ENCODE results near the gene PROS1. TPM values are rescaled to one million over a fixed set of nuclear protein-coding genes. Genes with fewer than 3 reads are reported as not detected.
"Not testable (repeated sequence)": the region's sequence is repeated elsewhere in the genome, so short reads cannot be mapped to it uniquely, and the experiment has no call there.

Gene PROS1
- total RNA-seq, 2 donors from 2014 or later = 41.1 to 56.0 TPM

DNA sequence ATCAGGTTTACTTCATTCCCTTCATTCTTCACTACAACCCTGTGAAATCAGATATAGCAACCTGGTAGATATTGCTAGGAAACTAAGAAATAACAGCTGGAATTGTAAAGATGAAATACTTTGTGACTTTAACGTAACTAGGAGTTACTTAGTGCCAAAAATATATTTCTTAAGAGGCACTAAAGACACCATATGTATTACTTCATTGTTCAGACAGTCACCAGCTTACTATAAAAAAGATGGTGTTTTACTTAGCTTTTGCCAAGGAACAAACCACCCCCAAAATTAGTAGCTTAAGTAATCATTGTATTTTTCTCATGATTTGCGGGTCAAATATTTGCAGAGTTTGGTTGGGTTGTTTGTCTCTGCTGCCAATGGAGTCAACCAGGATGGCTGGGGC, 62.5 kb downstream of the PROS1 start:
- no peak for DNase-seq
- ATAC-seq = no peak
- intact Hi-C loops (cut with DNase I) = no loop called here

DNA sequence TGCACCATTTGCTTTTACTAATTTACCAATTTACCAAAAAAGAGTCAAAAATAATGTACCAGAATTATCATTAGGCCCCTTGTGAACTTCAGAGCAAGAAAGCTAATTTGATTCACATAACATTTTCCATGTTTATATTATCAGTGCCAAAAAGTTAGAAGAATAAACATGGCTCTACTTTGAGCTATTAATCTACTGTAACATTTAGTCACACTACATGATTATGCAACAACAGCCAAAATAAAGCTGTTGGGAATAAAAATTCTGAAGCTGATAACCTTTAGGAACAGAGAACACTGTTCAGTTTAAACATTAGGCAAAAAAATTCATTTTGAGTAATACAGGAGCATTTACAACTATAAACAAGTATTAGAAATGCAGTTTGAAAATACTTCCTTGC, 63.6 kb downstream of the PROS1 start:
- DNase-seq (no peak), ATAC-seq (no peak)
- intact Hi-C loops (cut with DNase I) = no loop called here

DNA sequence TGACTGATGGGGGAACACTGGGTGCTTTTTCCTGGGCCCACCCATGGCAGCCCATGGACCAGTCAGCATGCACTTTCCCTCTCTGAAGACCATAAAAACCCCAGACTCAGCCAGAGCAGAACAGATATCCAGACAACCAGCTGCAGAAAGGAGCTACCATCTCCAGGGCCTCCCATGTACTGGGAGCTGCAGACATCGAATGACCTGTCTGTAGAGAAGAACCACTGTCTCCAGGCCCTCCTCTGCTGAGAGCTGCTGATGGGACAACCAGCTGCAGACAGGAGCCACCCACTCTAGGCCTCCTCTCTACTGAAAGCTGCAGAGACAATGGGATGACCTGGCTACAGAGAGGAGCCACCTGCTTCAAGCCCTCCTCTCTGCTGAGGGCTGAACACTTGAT, 66.6 kb downstream of the PROS1 start:
- DNase-seq = no peak
- ATAC-seq = no peak
- intact Hi-C loops (cut with DNase I) = loop anchor here in 1 of 2 donors (10.0 kb wide), 1 partner anchor 158 kb away; the partner anchor contains the start of genes DHFR2 and NSUN3

DNA sequence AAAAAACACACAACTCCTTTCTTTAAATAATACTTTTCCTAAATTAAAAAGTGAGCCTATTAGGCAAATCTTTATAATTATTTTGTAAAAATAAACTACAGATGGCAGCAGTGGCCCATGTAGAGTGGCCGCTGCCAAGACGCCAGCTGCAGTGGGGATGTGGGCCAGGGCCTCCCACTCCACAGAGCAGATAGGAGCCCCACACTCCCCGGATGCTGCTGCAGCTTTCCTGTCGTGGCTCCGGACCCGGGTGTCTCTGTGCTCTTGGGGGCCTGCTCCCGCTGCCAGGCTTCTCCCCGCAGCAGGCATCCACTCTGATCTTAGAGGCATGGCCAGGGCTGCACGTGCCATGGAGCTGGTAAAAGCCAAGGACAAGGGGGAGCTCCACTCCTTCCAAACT, 67.5 kb downstream of the PROS1 start:
- intact Hi-C loops (cut with DNase I) = loop anchor here in 1 of 2 donors (10.0 kb wide), 1 partner anchor 159 kb away; the partner anchor contains the start of genes DHFR2 and NSUN3
- DNase-seq = peak; percentile 31

DNA sequence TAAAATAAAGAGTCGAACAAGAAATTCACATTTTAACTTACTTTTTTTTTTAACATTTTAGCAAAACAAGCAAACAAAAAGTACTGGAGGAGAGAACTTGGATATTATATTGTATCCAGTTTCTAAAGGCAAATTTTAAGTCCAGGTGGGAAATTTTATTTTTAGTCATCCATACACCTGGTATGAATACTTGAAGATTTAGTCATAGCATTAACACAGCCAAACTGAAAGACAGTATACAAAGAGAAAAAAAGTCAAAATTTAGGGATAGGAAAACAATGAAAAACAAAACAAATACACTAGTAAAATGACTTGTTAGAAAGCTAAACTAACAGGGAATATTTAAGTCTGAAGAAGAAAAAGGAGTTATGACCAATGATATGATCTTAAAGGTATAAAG, 69.1 kb downstream of the PROS1 start:
- ATAC-seq (no peak), DNase-seq (no peak)
- intact Hi-C loops (cut with DNase I) = loop anchor here in 1 of 2 donors (10.0 kb wide), 1 partner anchor 160 kb away; the partner anchor contains the start of genes DHFR2 and NSUN3

More for the DNA sequence above, 67.5 kb downstream of the PROS1 start:
- ATAC-seq = peak; percentile 84 to 85

DNA sequence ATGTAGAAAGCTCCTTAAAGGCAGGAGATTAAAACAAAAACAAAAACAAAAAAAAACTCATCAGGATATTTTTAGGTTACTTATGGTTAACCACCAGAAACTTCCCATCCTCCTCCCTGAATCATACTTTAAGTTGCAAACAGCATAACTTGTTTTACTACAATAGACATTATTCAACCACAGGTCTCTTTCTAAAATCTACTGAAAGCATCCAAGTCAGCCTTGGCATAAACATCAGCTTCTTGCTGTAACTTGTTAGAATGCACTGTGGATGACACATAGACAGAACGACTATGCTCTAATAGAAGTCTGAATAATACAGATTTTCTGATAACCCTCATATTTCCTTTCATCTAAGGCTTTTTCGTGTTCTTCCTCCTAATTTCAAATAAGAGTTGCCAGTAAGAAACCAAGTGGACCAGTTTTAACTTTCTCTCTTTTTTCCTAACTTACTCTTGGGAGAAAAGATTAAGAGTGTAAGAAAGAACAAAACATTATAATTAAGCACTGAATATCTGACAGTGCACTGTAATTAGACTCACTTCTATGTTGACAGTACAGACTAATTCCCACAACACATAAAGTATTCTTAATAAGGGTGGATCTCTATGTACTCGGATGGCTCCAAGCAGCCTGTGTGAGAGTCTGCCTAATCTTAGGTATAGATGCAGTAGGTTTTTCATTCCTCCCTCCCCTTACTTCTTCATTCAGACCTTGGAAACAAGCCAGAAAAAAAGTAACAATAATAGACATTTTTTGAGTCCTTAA, 95.3 kb downstream of the PROS1 start:
- DNase-seq; ATAC-seq; intact Hi-C loops (cut with DNase I): not testable (repeated sequence)

DNA sequence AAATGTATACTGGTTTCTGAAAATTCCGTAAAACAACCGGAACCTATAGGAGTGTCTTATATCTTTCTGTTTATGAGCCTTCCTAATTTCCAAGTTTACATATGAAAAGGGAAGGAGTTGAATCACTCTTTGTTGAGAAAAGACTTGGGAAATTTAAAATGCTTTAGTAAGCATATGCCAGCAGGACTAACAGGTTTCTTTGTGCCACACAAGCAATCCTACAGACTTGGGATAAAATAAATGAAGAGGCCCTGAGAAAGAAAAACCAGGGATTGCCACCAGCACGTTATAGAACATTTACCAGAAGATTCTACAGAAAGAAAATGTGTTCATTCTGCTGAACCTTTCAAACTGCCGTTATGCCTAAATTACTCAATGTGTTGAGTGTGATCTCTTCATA, 96.3 kb downstream of the PROS1 start:
- intact Hi-C loops (cut with DNase I); ATAC-seq; DNase-seq: not testable (repeated sequence)

DNA sequence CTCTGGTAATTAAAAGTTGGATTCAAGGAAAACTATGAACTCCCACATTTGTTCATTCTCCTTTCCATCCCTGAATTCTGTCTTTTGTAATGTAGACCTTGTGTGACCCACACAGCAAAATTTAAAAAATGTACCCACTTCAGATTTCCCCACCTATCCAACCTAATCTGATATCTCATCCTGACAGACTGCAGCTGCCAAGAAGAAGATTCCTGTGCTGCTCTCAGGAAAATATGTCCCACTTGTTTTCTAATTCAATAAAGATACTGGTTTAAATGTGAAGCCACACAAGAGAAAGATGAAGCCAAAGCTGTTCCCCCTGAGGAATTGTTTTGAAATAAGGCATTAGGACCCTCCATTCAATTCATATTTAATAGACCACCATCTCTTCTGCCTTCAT, 100.3 kb downstream of the PROS1 start:
- intact Hi-C loops (cut with DNase I); DNase-seq; ATAC-seq: not testable (repeated sequence)

DNA sequence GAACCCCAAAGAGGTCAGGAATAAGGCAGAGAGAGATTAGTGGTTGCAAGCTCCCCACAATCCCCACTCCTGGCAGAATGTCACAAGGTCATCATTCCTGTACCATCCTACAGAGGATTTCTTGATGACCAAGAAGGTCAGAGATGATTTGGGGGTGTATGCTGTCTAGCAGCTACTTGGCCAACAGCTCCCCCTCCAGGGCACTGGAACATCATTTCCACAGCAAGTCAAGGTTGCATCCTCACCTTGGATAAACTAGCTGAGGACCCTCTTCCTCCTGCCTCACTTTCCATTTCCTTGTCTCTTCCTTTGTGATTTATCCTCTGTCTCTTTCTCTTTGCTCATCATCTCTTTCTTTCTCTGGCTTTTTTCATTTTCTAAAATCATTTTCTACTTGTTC, 106.3 kb downstream of the PROS1 start:
- intact Hi-C loops (cut with DNase I) = no loop called here
- DNase-seq = no peak
- no peak for ATAC-seq

DNA sequence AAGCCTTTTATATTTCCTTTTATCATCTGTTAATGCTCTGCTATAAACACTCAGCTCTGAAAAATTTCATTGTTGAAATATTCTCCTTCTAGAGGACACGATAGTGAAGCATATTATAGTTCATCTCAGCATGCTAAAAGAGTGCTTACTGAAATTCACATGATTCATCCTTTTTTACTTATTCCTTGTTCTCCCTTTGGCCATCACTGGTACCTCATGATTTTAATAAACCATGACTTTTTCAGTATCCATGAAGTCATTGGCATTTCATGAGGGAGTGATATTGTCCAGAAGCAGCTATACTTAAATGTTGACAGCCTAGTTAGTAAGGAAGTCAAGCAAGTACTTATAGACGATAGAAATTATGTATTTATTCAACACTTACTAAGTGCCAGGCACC, 112.7 kb downstream of the PROS1 start:
- DNase-seq = no peak
- ATAC-seq = no peak
- intact Hi-C loops (cut with DNase I) = no loop called here

DNA sequence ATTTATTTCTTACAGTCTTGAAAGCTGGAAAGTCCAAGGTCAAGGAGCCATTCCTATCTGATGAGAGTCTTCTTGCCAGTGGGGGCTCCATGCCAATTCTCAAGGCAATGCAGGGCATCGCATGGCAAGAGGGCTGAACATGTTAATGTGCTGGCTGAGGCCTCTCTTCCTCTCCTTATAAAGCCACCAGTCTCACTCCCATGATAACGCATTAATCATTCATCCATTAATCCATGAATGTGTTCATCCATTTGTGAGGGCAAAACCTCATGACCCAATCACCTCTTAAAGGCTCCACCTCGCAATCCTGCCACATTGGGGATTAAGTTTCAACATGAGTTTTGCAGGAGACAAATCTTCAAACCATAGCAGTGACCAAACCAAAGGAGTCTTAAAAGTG, 118.3 kb downstream of the PROS1 start:
- ATAC-seq = no peak
- intact Hi-C loops (cut with DNase I) = no loop called here
- no peak for DNase-seq

DNA sequence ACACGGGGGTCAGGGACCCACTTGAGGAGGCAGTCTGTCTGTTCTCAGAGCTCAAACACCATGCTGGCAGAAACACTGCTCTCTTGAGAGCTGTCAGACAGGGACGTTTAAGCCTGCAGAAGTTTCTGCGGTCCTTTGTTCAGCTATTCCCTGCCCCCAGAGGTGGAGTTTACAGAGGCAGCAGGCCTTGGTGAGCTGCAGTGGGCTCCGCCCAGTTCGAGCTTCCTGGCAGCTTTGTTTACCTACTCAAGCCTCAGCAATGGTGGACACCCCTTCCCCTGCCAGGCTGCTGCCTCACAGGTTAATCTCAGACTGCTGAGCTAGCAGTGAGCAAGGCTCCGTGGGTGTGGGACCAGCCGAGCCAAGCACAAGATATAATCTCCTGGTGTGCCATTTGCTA, 121.5 kb downstream of the PROS1 start:
- intact Hi-C loops (cut with DNase I); DNase-seq; ATAC-seq: not testable (repeated sequence)

DNA sequence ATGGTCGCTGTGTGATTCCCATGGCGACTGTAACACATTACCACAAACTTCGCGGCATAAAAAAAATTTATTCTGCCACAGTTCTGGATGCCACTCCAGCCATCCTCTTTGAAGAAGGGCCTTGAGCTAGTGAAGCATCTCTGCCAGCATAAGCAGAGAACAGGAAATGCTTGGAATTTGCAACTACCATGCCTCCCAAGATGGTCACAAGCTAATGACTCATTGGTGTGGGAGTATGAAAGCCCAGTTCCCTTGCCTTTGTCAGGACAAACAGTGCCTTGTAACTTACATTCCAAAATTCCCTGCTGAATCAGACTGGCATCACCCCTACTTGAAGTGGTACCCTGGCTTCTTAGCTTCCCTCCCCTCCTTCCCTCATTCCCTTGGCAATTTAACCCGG, 129.7 kb downstream of the PROS1 start:
- DNase-seq = no peak
- intact Hi-C loops (cut with DNase I) = no loop called here
- ATAC-seq = peak; percentile 41 to 58

DNA sequence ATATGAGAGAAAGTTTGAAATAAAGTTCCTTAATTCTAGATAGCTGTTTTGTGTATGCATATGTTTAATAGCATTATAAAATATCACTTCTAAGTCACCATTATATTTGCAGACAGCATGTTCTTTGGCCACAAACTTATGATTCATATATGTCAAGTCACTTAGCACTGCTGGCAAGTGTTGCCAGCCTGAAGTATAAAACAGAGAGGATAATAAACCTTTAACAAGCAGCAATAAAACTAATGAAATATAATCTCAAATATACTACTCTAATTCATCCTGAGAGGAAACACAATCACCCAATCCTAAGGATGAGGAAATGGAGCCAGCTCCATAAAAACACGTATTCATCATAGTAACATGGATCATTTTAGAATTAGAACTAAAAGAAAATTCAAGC, 134.5 kb downstream of the PROS1 start:
- ATAC-seq; intact Hi-C loops (cut with DNase I); DNase-seq: not testable (repeated sequence)

Other genes with a start within 250 kb of the PROS1 start
- gene ARL13B, start 6.3 kb upstream of the PROS1 start, total RNA-seq = 1 to 10 TPM; 6.7 to 8.6 TPM
- gene STX19, start 54.7 kb upstream of the PROS1 start, total RNA-seq = not detected
- gene DHFR2, start 89.0 kb upstream of the PROS1 start, total RNA-seq = 1 to 10 TPM; 3.8 to 4.0 TPM
- 1 to 10 TPM; 6.6 to 9.8 TPM for gene NSUN3, start 89.2 kb upstream of the PROS1 start, total RNA-seq